HepG2 (cell line): ENCODE data around the gene SRC. TPM values are rescaled to one million over a fixed set of nuclear protein-coding genes. Genes with fewer than 3 reads are reported as not detected.

ENCODE experiments used
- ATAC-seq: fragments of 200-7000 bp; cut with Tn5 transposase; 3 replicates; pipeline ENCODE4 v1.9.1; 2020; ENCODE audit warnings: mild to moderate bottlenecking, moderate library complexity
- BruUV-seq: library from RNA; stranded (reverse); fragments of 400-500 nt; replicated peaks from 2 replicates; lab custom pipeline; 2021; lab: Mats Ljungman, UMichigan
- CTCF ChIA-PET: fragments of 300-600 bp; formaldehyde crosslinking; extraction: SDS; loops from one replicate; lab custom pipeline; 2021; ENCODE audit warnings: low total read pairs, inconsistent platforms, low intra/inter-chr PET ratio; lab: Yijun Ruan, JAX
- POLR2A ChIA-PET: fragments of 350-600 bp; sonication (Branson Sonifier 250); formaldehyde crosslinking; loops from one replicate; lab custom pipeline; 2020; ENCODE audit warnings: antibody characterized with exemption, inconsistent platforms; lab: Yijun Ruan, JAX
- DNase-seq: peaks from one replicate; pipeline ENCODE4 v3.0.0-alpha.2; 2015; ENCODE audit warnings: low spot score
- FAIRE-seq: peaks from 3 replicates; lab custom pipeline; 2011; peaks lifted over from hg19 to GRCh38; lab: Jason Lieb, UNC
- H2AFZ ChIP-seq: one replicate; pipeline ENCODE4 v1.6.1; 2011; ENCODE audit warnings: low read length, inconsistent platforms
- H3K27ac ChIP-seq: fragments of 300-600 bp; 3 replicates; pipeline ENCODE4 v1.8.0; 2011; ENCODE audit warnings: mixed run types, mild to moderate bottlenecking, mixed read lengths, low read length, inconsistent platforms; ENCODE audit not compliant: insufficient read depth; ENCODE audit errors: extremely low read length
- H3K27me3 ChIP-seq, 2 experiments: fragments of 200-600 bp in 1 of 2; 2 replicates in 1 of 2; 3 replicates in 1 of 2; pipeline versions ENCODE4 v1.6.0 to v1.8.0; 2011; ENCODE audit warnings: low read length in 2 of 2, mild to moderate bottlenecking in 2 of 2, moderate library complexity in 2 of 2, inconsistent platforms in 1 of 2; ENCODE audit not compliant: insufficient read depth in 2 of 2, control insufficient read depth in 1 of 2
- H3K36me3 ChIP-seq, 2 experiments: fragments of 200-600 bp in 1 of 2; replicated peaks in 1 of 2; 2 replicates in 1 of 2; 3 replicates in 1 of 2; pipeline versions ENCODE4 v1.5.1 to v1.8.0; 2011; ENCODE audit warnings: low read length in 2 of 2, inconsistent platforms in 1 of 2; ENCODE audit not compliant: insufficient read depth in 2 of 2, control insufficient read depth in 1 of 2
- H3K4me1 ChIP-seq: 2 replicates; pipeline ENCODE4 v1.5.1; 2012; ENCODE audit warnings: low read length, inconsistent platforms; ENCODE audit not compliant: insufficient read depth
- H3K4me2 ChIP-seq: 2 replicates; pipeline ENCODE4 v1.6.0; 2011; ENCODE audit warnings: low read depth, low read length, inconsistent platforms
- H3K4me3 ChIP-seq, 3 experiments: fragments of 200-600 bp in 1 of 3; sonication (generic), shearing (Covaris generic) in 1 of 3; replicated peaks in 1 of 3; 2 replicates each; pipeline ENCODE4 v1.5.1; 2011 to 2016; ENCODE audit warnings: low read length in 3 of 3, inconsistent platforms in 2 of 3, low read depth in 2 of 3, mild to moderate bottlenecking in 2 of 3, control low read depth in 1 of 3, mixed read lengths in 1 of 3; ENCODE audit not compliant: insufficient read depth in 1 of 3
- H3K79me2 ChIP-seq: one replicate; pipeline ENCODE4 v1.6.1; 2011; ENCODE audit warnings: low read length, inconsistent platforms; ENCODE audit not compliant: insufficient read depth
- H3K9ac ChIP-seq: 2 replicates; pipeline ENCODE4 v1.6.0; 2011; ENCODE audit warnings: mild to moderate bottlenecking, low read depth, low read length, inconsistent platforms; ENCODE audit not compliant: insufficient read depth
- H3K9me3 ChIP-seq: 2 replicates; pipeline ENCODE4 v1.5.1; 2012; ENCODE audit warnings: mild to moderate bottlenecking, low read length
- H4K20me1 ChIP-seq: 2 replicates; pipeline ENCODE4 v1.6.0; 2011; ENCODE audit warnings: inconsistent platforms, mild to moderate bottlenecking, low read length, moderate library complexity; ENCODE audit not compliant: insufficient read depth
- GLMP ChIP-seq: sonication (generic); formaldehyde crosslinking; IDR thresholded peaks from 2 replicates; pipeline ENCODE4 v1.9.0; 2021; ENCODE audit warnings: missing genetic modification reagents, mild to moderate bottlenecking, borderline replicate concordance
- JARID2 ChIP-seq: sonication (generic); formaldehyde crosslinking; IDR thresholded peaks from 2 replicates; pipeline ENCODE4 v1.8.1; 2023; ENCODE audit warnings: missing genetic modification reagents, inconsistent platforms; ENCODE audit not compliant: insufficient replicate concordance
- MAF1 ChIP-seq: sonication (generic); formaldehyde crosslinking; IDR thresholded peaks from 2 replicates; pipeline ENCODE4 v1.5.0; 2020; ENCODE audit warnings: missing genetic modification reagents, borderline replicate concordance
- MTF2 ChIP-seq: sonication (generic); formaldehyde crosslinking; IDR thresholded peaks from 2 replicates; pipeline ENCODE4 v1.5.0; 2020; ENCODE audit warnings: missing genetic modification reagents, borderline replicate concordance
- NR3C1 ChIP-seq: sonication (generic); formaldehyde crosslinking; IDR thresholded peaks from 2 replicates; pipeline ENCODE4 v1.4.0; 2020; ENCODE audit warnings: missing genetic modification reagents
- TEF ChIP-seq: sonication (generic); formaldehyde crosslinking; IDR thresholded peaks from 2 replicates; pipeline ENCODE4 v1.5.0; 2020; ENCODE audit warnings: missing genetic modification reagents
- ZBTB14 ChIP-seq: sonication (generic); formaldehyde crosslinking; IDR thresholded peaks from 2 replicates; pipeline ENCODE4 v1.4.0; 2020; ENCODE audit warnings: missing genetic modification reagents
- ZNF264 ChIP-seq: sonication (generic); formaldehyde crosslinking; IDR thresholded peaks from 2 replicates; pipeline ENCODE4 v1.4.0; 2020; ENCODE audit warnings: missing genetic modification reagents
- ZNF557 ChIP-seq: sonication (generic); formaldehyde crosslinking; IDR thresholded peaks from 2 replicates; pipeline ENCODE4 v1.4.0; 2020; ENCODE audit warnings: missing genetic modification reagents
- ZNF619 ChIP-seq: sonication (generic); formaldehyde crosslinking; IDR thresholded peaks from 2 replicates; pipeline ENCODE4 v1.4.0; 2020; ENCODE audit warnings: mild to moderate bottlenecking, missing genetic modification reagents
- ZSCAN21 ChIP-seq: sonication (generic); formaldehyde crosslinking; IDR thresholded peaks from 2 replicates; pipeline ENCODE4 v1.8.0; 2022; ENCODE audit warnings: mild to moderate bottlenecking, missing genetic modification reagents, moderate library complexity, borderline replicate concordance
- ZXDC ChIP-seq: sonication (generic); formaldehyde crosslinking; IDR thresholded peaks from 2 replicates; pipeline ENCODE4 v1.5.0; 2020; ENCODE audit warnings: mild to moderate bottlenecking, missing genetic modification reagents
- in situ Hi-C: cut with HindIII; loops from 2 replicates; pipeline ENCODE4 v1.10.0; 2017; ENCODE audit warnings: low pct_unique_long_range_greater_than_20kb; ENCODE audit not compliant: extremely low pct_ligation_motif_present
- intact Hi-C: fragments of 100-400 bp; cut with micrococcal nuclease; formaldehyde crosslinking; loops from one replicate; pipeline ENCODE4 v1.10.0; 2022; ENCODE audit not compliant: unreplicated experiment
- polyA plus RNA-seq, 8 experiments: library from polyadenylated mRNA; depleted of rRNA in 3 of 8; stranded (reverse) in 7 of 8; unstranded in 1 of 8; fragments of >200 nt; fragmentation: Illumina TruSeq in 4 of 8; extraction: Trizol in 4 of 8; gene quantifications; 2 replicates each; pipeline versions ENCODE4 v1.2.1 to v1.2.3, GENCODE V29; 2011 to 2016; ENCODE audit warnings: low read depth in 4 of 8, missing spikeins in 1 of 8, mixed read lengths in 1 of 8; ENCODE audit not compliant: insufficient read depth in 1 of 8
- total RNA-seq, 5 experiments: library from RNA; depleted of rRNA; stranded (reverse); fragments of >200 nt; fragmentation: Illumina TruSeq; extraction: Trizol; gene quantifications; 2 replicates each; pipeline ENCODE4 v1.2.3, GENCODE V29; 2016; ENCODE audit warnings: low read depth in 1 of 5
- TF ChIP-seq, protein P1 (sequence below): sonication (generic); formaldehyde crosslinking; IDR thresholded peaks from 2 replicates; pipeline ENCODE4 v1.5.0; 2020; ENCODE audit warnings: missing genetic modification reagents, mild to moderate bottlenecking, borderline replicate concordance
- TF ChIP-seq, protein P2 (sequence below): sonication (generic); formaldehyde crosslinking; IDR thresholded peaks from 2 replicates; pipeline ENCODE4 v1.9.0; 2021; ENCODE audit warnings: missing genetic modification reagents, borderline replicate concordance

Gene SRC
- total and polyA plus RNA-seq, 2 of the 13 experiments (the other 11 are each of a cell fraction or from before 2014, with no cell fraction given), result 54.7 to 192 TPM

- H3K79me2 ChIP-seq, result no peaks in the 10 kb centered on the region
- no peak for FAIRE-seq
- no peaks in the 10 kb centered on the region for H4K20me1 ChIP-seq
- 0 out of 2 replicates have a peak, but pooled peaks cover 6% of the 10 kb centered on the region for H3K4me1 ChIP-seq
- H3K4me3 ChIP-seq, result no peak overlapping the region
- in situ Hi-C loops, result no loop called here
- no peaks in the 10 kb centered on the region for H3K36me3 ChIP-seq
- H3K27me3 ChIP-seq, result peaks cover 6 to 30% of the 10 kb centered on the region in 2 experiments; a peak in 4 of 5 replicates
- CTCF ChIA-PET, result no interaction called here
- ATAC-seq, result no peak
- intact Hi-C loops, result no loop called here
- no TSS peak for BruUV-seq
- no peak overlapping the region for H3K9ac ChIP-seq
- POLR2A ChIA-PET, result no interaction called here
- no peak overlapping the region for H2AFZ ChIP-seq
- DNase-seq, result no peak
- 0 out of 2 replicates have a peak, but pooled peaks cover 4% of the 10 kb centered on the region for H3K9me3 ChIP-seq
- no peak overlapping the region for H3K27ac ChIP-seq
- no peak overlapping the region for H3K4me2 ChIP-seq
- TF ChIP-seq ZNF264 (CRISPR knock-in tag) (no peak), ZSCAN21 (CRISPR knock-in tag) (no peak), JARID2 (CRISPR knock-in tag) (no peak), ZBTB14 (CRISPR knock-in tag) (no peak), ZXDC (CRISPR knock-in tag) (no peak), TEF (no peak), ZNF619 (CRISPR knock-in tag) (no peak), ZNF557 (no peak), NR3C1 (no peak), MTF2 (CRISPR knock-in tag) (no peak), GLMP (CRISPR knock-in tag) (no peak), MAF1 (CRISPR knock-in tag) (no peak)
- TF ChIP-seq, protein P1, sequence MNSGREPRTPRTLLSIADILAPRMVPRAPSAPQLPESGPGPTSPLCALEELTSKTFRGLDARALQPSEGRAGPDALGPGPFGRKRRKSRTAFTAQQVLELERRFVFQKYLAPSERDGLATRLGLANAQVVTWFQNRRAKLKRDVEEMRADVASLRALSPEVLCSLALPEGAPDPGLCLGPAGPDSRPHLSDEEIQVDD (CRISPR knock-in tag), result no peak
- TF ChIP-seq, protein P2, sequence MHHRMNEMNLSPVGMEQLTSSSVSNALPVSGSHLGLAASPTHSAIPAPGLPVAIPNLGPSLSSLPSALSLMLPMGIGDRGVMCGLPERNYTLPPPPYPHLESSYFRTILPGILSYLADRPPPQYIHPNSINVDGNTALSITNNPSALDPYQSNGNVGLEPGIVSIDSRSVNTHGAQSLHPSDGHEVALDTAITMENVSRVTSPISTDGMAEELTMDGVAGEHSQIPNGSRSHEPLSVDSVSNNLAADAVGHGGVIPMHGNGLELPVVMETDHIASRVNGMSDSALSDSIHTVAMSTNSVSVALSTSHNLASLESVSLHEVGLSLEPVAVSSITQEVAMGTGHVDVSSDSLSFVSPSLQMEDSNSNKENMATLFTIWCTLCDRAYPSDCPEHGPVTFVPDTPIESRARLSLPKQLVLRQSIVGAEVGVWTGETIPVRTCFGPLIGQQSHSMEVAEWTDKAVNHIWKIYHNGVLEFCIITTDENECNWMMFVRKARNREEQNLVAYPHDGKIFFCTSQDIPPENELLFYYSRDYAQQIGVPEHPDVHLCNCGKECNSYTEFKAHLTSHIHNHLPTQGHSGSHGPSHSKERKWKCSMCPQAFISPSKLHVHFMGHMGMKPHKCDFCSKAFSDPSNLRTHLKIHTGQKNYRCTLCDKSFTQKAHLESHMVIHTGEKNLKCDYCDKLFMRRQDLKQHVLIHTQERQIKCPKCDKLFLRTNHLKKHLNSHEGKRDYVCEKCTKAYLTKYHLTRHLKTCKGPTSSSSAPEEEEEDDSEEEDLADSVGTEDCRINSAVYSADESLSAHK (CRISPR knock-in tag), result no peak
Observed at GRCh38 chr20:37450344-37450743, 104.4 kb downstream of the SRC start.
